ENCODE measurements around the gene SPOCD1. TPM values are rescaled to one million over a fixed set of nuclear protein-coding genes. Genes with fewer than 3 reads are reported as not detected.

Gene SPOCD1
- total RNA-seq, 1 donor from 2014 or later = 28.0 TPM

- peak overlapping the region; percentile 75 for H3K4me3 ChIP-seq (ENCODE audit: insufficient read depth, low read depth, low read length)
- peak overlapping the region; percentile 81 for H3K9ac ChIP-seq (ENCODE audit: low read length)
- DNase-seq (ENCODE audit: low read depth) (peak; percentile 76), FAIRE-seq (no peak)
- peak overlapping the region; percentile 66 for H3K27ac ChIP-seq (ENCODE audit: low read depth, low read length)
- H3K27me3 ChIP-seq (ENCODE audit: insufficient read depth, low read length) = no peaks in the 10 kb centered on the region
- H3K79me2 ChIP-seq (ENCODE audit: insufficient read depth, low read length) = peaks cover 9% of the 10 kb centered on the region
- Mint-ChIP-seq H3K36me3 (ENCODE audit: low read depth, unreplicated experiment) (no peaks in the 10 kb centered on the region), H3K9me3 (ENCODE audit: unreplicated experiment) (no peaks in the 10 kb centered on the region), H3K27me3 (ENCODE audit: low read depth, unreplicated experiment) (peaks cover 17% of the 10 kb centered on the region), H3K4me1 (ENCODE audit: low read depth, unreplicated experiment) (peaks cover 14% of the 10 kb centered on the region), H3K27ac (ENCODE audit: unreplicated experiment) (no peak overlapping the region), H3K4me3 (ENCODE audit: unreplicated experiment) (peak overlapping the region; percentile 93)
- H3K4me2 ChIP-seq (ENCODE audit: low read length) = peak overlapping the region; percentile 97
- H4K20me1 ChIP-seq (ENCODE audit: insufficient read depth, low read length) = peaks cover 45% of the 10 kb centered on the region
- H2AFZ ChIP-seq (ENCODE audit: low read depth, low read length) = peak overlapping the region; percentile 78
- H3K36me3 ChIP-seq (ENCODE audit: insufficient read depth, low read length) = peaks cover 13% of the 10 kb centered on the region
- no peaks in the 10 kb centered on the region for H3K9me3 ChIP-seq (ENCODE audit: insufficient read depth, low read depth, low read length)
- H3K4me1 ChIP-seq (ENCODE audit: insufficient read depth, low read length) = peaks cover 30% of the 10 kb centered on the region
- TF ChIP-seq EZH2 (IDR thresholded peaks at IDR 0.05; ENCODE audit: insufficient read depth, low read length) = no peak
- TF ChIP-seq CTCF (IDR thresholded peaks at IDR 0.05; ENCODE audit: insufficient read depth, low read depth, low read length) = no peak
Observed at GRCh38 chr1:31788825-31789256, 27.0 kb downstream of the SPOCD1 start.

- Histone ChIP-seq H3K27me3 (ENCODE audit: insufficient read depth, low read length) (no peaks in the 10 kb centered on the region), H3K27ac (ENCODE audit: low read depth, low read length) (peak overlapping the region; percentile 66), H3K4me3 (ENCODE audit: insufficient read depth, low read depth, low read length) (peak overlapping the region; percentile 75), H3K36me3 (ENCODE audit: insufficient read depth, low read length) (peaks cover 9% of the 10 kb centered on the region), H3K79me2 (ENCODE audit: insufficient read depth, low read length) (peaks cover 3% of the 10 kb centered on the region), H2AFZ (ENCODE audit: low read depth, low read length) (peak overlapping the region; percentile 78), H3K9ac (ENCODE audit: low read length) (peak overlapping the region; percentile 81), H3K4me1 (ENCODE audit: insufficient read depth, low read length) (peaks cover 30% of the 10 kb centered on the region), H3K9me3 (ENCODE audit: insufficient read depth, low read depth, low read length) (no peaks in the 10 kb centered on the region), H3K4me2 (ENCODE audit: low read length) (peak overlapping the region; percentile 97), H4K20me1 (ENCODE audit: insufficient read depth, low read length) (peaks cover 40% of the 10 kb centered on the region)
- no peaks in the 10 kb centered on the region for H3K36me3 Mint-ChIP-seq (ENCODE audit: low read depth, unreplicated experiment)
- FAIRE-seq = peak; percentile 58
- H3K9me3 Mint-ChIP-seq (ENCODE audit: unreplicated experiment) = no peaks in the 10 kb centered on the region
- peaks cover 16% of the 10 kb centered on the region for H3K27me3 Mint-ChIP-seq (ENCODE audit: low read depth, unreplicated experiment)
- peak overlapping the region; percentile 93 for H3K4me3 Mint-ChIP-seq (ENCODE audit: unreplicated experiment)
- DNase-seq (ENCODE audit: low read depth) = peak; percentile 74
- H3K4me1 Mint-ChIP-seq (ENCODE audit: low read depth, unreplicated experiment) = peaks cover 14% of the 10 kb centered on the region
- TF ChIP-seq EZH2 (IDR thresholded peaks at IDR 0.05; ENCODE audit: insufficient read depth, low read length) (no peak), CTCF (IDR thresholded peaks at IDR 0.05; ENCODE audit: insufficient read depth, low read depth, low read length) (no peak)
- peak overlapping the region; percentile 91 for H3K27ac Mint-ChIP-seq (ENCODE audit: unreplicated experiment)
Observed at GRCh38 chr1:31788138-31788824, 27.5 kb downstream of the SPOCD1 start.

- TF ChIP-seq CTCF (IDR thresholded peaks at IDR 0.05; ENCODE audit: insufficient read depth, low read depth, low read length) = no peak
- no peak for TF ChIP-seq EZH2 (IDR thresholded peaks at IDR 0.05; ENCODE audit: insufficient read depth, low read length)
- Histone ChIP-seq H3K27me3 (ENCODE audit: insufficient read depth, low read length) (no peaks in the 10 kb centered on the region), H3K9ac (ENCODE audit: low read length) (no peak overlapping the region), H2AFZ (ENCODE audit: low read depth, low read length) (peak overlapping the region; percentile 78), H3K36me3 (ENCODE audit: insufficient read depth, low read length) (peaks cover 5% of the 10 kb centered on the region), H3K27ac (ENCODE audit: low read depth, low read length) (no peak overlapping the region), H3K79me2 (ENCODE audit: insufficient read depth, low read length) (no peaks in the 10 kb centered on the region), H3K4me1 (ENCODE audit: insufficient read depth, low read length) (peaks cover 31% of the 10 kb centered on the region), H4K20me1 (ENCODE audit: insufficient read depth, low read length) (peaks cover 34% of the 10 kb centered on the region), H3K9me3 (ENCODE audit: insufficient read depth, low read depth, low read length) (no peaks in the 10 kb centered on the region), H3K4me3 (ENCODE audit: insufficient read depth, low read depth, low read length) (peak overlapping the region; percentile 75), H3K4me2 (ENCODE audit: low read length) (peak overlapping the region; percentile 97)
- FAIRE-seq (no peak), DNase-seq (ENCODE audit: low read depth) (no peak)
- H3K36me3 Mint-ChIP-seq (ENCODE audit: low read depth, unreplicated experiment) = no peaks in the 10 kb centered on the region
- no peaks in the 10 kb centered on the region for H3K9me3 Mint-ChIP-seq (ENCODE audit: unreplicated experiment)
- H3K27me3 Mint-ChIP-seq (ENCODE audit: low read depth, unreplicated experiment) = peaks cover 14% of the 10 kb centered on the region
- H3K27ac Mint-ChIP-seq (ENCODE audit: unreplicated experiment) = peak overlapping the region; percentile 91
- H3K4me3 Mint-ChIP-seq (ENCODE audit: unreplicated experiment) = peak overlapping the region; percentile 93
- H3K4me1 Mint-ChIP-seq (ENCODE audit: low read depth, unreplicated experiment) = peaks cover 14% of the 10 kb centered on the region
Observed at GRCh38 chr1:31787786-31788137, 28.1 kb downstream of the SPOCD1 start.
